Adipocyte (in vitro differentiated cells): ENCODE measurements around the gene SPTBN5.

Experiments used
- DNase-seq: peaks from one replicate; pipeline ENCODE4 v3.0.0-alpha.2; 2015; ENCODE audit warnings: low read depth
- H3K27me3 ChIP-seq: replicated peaks from 2 replicates; pipeline ENCODE4 v1.7.0; 2013; ENCODE audit warnings: mild to moderate bottlenecking, low read length, moderate library complexity; ENCODE audit not compliant: control insufficient read depth, insufficient read depth
- H3K36me3 ChIP-seq: 2 replicates; pipeline ENCODE4 v1.7.0; 2013; ENCODE audit warnings: low read length, mild to moderate bottlenecking, moderate library complexity; ENCODE audit not compliant: control insufficient read depth, insufficient read depth, severe bottlenecking
- H3K4me1 ChIP-seq: 2 replicates; pipeline ENCODE4 v1.7.0; 2013; ENCODE audit warnings: mild to moderate bottlenecking, low read length, moderate library complexity; ENCODE audit not compliant: control insufficient read depth, insufficient read depth
- H3K4me3 ChIP-seq: 2 replicates; pipeline ENCODE4 v1.7.0; 2013; ENCODE audit warnings: mild to moderate bottlenecking, low read length, moderate library complexity
- H3K9ac ChIP-seq: 2 replicates; pipeline ENCODE4 v1.7.0; 2013; ENCODE audit warnings: mild to moderate bottlenecking, low read length, moderate library complexity
- H3K9me3 ChIP-seq: 2 replicates; pipeline ENCODE4 v1.7.0; 2013; ENCODE audit warnings: mild to moderate bottlenecking, low read length, moderate library complexity; ENCODE audit not compliant: control insufficient read depth

The SPTBN5 gene

GRCh38 chr15:41850482-41851166 is 43.2 kb downstream of the SPTBN5 start:
- Histone ChIP-seq H3K4me1 (no peaks in the 10 kb centered on the region), H3K9me3 (no peaks in the 10 kb centered on the region), H3K4me3 (no peak overlapping the region), H3K9ac (no peak overlapping the region), H3K27me3 (peaks cover 47% of the 10 kb centered on the region), H3K36me3 (peaks cover 26% of the 10 kb centered on the region)
- DNase-seq = peak; percentile 2

DNA sequence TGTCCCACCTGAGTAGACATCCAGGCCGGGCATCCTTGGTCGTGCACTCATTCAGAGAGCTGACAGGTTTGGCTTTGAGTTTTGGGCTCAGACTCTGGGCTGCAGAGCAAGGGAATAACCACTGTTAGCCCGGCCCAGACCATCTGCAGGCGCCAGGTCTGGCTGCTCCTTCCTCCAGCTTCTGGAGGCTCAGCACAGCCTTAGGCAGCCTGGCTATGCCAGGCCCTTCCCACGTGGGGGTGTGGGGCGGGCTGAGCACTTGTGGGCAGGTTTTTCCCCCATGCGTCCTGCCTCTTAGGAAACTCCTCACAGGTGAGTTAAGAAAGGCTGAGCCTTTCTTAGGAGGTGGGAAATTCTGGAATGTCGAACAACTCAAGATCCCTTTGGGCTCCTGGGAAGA is 44.0 kb downstream of the SPTBN5 start:
- Histone ChIP-seq H3K27me3 (peaks cover 40% of the 10 kb centered on the region), H3K4me1 (no peaks in the 10 kb centered on the region), H3K36me3 (peaks cover 26% of the 10 kb centered on the region), H3K4me3 (no peak overlapping the region), H3K9me3 (no peaks in the 10 kb centered on the region), H3K9ac (no peak overlapping the region)
- DNase-seq = no peak

GRCh38 chr15:41849204-41849603 is 44.6 kb downstream of the SPTBN5 start:
- Histone ChIP-seq H3K36me3 (peaks cover 26% of the 10 kb centered on the region), H3K9me3 (no peaks in the 10 kb centered on the region), H3K27me3 (peaks cover 34% of the 10 kb centered on the region), H3K4me3 (no peak overlapping the region), H3K9ac (no peak overlapping the region), H3K4me1 (no peaks in the 10 kb centered on the region)
- DNase-seq = no peak

GRCh38 chr15:41848631-41849030 is 45.2 kb downstream of the SPTBN5 start:
- H3K4me3 ChIP-seq = no peak overlapping the region
- H3K36me3 ChIP-seq = peaks cover 26% of the 10 kb centered on the region
- H3K4me1 ChIP-seq = no peaks in the 10 kb centered on the region
- DNase-seq = no peak
- no peaks in the 10 kb centered on the region for H3K9me3 ChIP-seq
- no peak overlapping the region for H3K9ac ChIP-seq
- H3K27me3 ChIP-seq = peaks cover 28% of the 10 kb centered on the region

GRCh38 chr15:41847981-41848380 is 45.9 kb downstream of the SPTBN5 start:
- no peak for DNase-seq
- H3K36me3 ChIP-seq = peaks cover 31% of the 10 kb centered on the region
- H3K9me3 ChIP-seq = no peaks in the 10 kb centered on the region
- H3K9ac ChIP-seq = no peak overlapping the region
- peaks cover 26% of the 10 kb centered on the region for H3K27me3 ChIP-seq
- no peaks in the 10 kb centered on the region for H3K4me1 ChIP-seq
- H3K4me3 ChIP-seq = no peak overlapping the region

DNA sequence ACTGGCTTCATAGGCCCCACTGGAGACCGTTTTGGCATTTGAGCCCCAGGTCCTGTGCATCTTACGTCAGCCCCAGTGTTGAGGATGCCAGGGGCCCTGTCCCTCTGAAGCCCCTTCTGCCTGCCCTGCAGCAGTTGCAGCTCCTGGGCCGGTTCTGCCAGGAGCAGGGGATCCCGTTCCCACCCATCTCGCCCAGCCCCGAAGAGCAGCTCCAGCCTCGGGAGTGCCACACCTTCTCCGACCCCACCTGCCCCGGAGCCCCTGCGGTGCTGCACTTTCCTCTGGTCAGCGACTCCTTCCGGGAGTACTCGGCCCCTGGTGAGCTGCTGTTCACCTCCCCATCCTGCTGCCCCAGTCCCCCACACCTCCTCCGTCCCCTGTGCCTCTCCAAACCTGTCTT is 46.6 kb downstream of the SPTBN5 start:
- peaks cover 31% of the 10 kb centered on the region for H3K36me3 ChIP-seq
- H3K27me3 ChIP-seq = peaks cover 18% of the 10 kb centered on the region
- H3K9me3 ChIP-seq = no peaks in the 10 kb centered on the region
- no peak for DNase-seq
- no peaks in the 10 kb centered on the region for H3K4me1 ChIP-seq
- H3K4me3 ChIP-seq = no peak overlapping the region
- no peak overlapping the region for H3K9ac ChIP-seq

DNA sequence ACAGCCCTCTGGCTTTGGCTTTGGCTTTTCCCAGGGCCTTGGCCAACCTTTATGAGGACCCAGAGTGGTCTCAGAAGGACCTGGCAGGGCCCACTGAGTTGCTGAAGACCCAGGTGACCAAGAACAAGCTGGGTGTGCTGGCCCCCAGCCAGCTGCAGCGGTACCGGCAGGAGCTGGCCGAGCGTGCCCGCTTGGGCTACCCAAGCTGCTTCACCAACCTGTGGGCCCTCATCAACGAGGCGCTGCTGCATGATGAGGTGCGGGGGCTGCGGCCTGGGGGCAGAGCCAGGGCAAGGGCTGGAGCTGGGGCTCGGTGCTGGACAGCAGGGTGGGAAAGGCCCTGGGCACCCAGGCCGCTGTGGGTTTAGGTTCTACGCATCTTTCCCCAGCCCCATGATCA is 49.0 kb downstream of the SPTBN5 start:
- no peaks in the 10 kb centered on the region for H3K9me3 ChIP-seq
- no peak for DNase-seq
- H3K9ac ChIP-seq = no peak overlapping the region
- no peak overlapping the region for H3K4me3 ChIP-seq
- H3K27me3 ChIP-seq = peaks cover 4% of the 10 kb centered on the region
- H3K4me1 ChIP-seq = peaks cover 3% of the 10 kb centered on the region
- H3K36me3 ChIP-seq = peaks cover 31% of the 10 kb centered on the region

- Histone ChIP-seq H3K36me3 (peaks cover 27% of the 10 kb centered on the region), H3K4me3 (no peak overlapping the region), H3K27me3 (no peaks in the 10 kb centered on the region), H3K4me1 (peaks cover 3% of the 10 kb centered on the region), H3K9me3 (no peaks in the 10 kb centered on the region), H3K9ac (no peak overlapping the region)
- DNase-seq = no peak
These were observed 50.3 kb downstream of the SPTBN5 start for GRCh38 chr15:41843571-41843970.

GRCh38 chr15:41842229-41842628 is 51.6 kb downstream of the SPTBN5 start:
- Histone ChIP-seq H3K4me1 (peaks cover 3% of the 10 kb centered on the region), H3K36me3 (peaks cover 14% of the 10 kb centered on the region), H3K9me3 (no peaks in the 10 kb centered on the region), H3K9ac (no peak overlapping the region), H3K27me3 (no peaks in the 10 kb centered on the region), H3K4me3 (no peak overlapping the region)
- no peak for DNase-seq

DNA sequence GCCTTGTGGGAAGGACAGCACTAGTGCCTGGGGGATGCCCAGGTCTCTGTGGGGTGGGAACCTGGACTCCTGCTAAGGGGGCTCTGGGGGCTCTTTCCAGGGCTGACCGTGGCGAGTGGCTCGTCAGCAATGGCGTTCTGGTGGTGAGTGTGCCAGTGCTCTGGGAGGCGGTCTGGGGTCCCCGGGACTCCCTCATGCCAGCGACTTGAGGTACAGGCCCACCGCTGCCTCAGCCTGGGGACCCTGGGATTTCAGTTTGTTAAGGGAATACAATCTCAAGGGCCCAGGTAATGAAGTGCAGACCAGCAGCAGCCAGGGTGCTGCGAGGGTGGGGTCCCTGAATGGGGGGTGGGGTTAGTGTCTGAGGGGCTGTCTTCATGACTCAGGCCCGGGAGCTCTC is 52.7 kb downstream of the SPTBN5 start:
- Histone ChIP-seq H3K4me3 (no peak overlapping the region), H3K9me3 (no peaks in the 10 kb centered on the region), H3K36me3 (peaks cover 4% of the 10 kb centered on the region), H3K9ac (no peak overlapping the region), H3K27me3 (no peaks in the 10 kb centered on the region), H3K4me1 (peaks cover 3% of the 10 kb centered on the region)
- DNase-seq = no peak

- DNase-seq = no peak
- Histone ChIP-seq H3K36me3 (peaks cover 4% of the 10 kb centered on the region), H3K4me3 (no peak overlapping the region), H3K4me1 (peaks cover 3% of the 10 kb centered on the region), H3K9me3 (no peaks in the 10 kb centered on the region), H3K27me3 (no peaks in the 10 kb centered on the region), H3K9ac (no peak overlapping the region)
These were observed 53.2 kb downstream of the SPTBN5 start for GRCh38 chr15:41840673-41841072.
